ENCODE measurements around the gene DNAH1. TPM values are rescaled to one million over a fixed set of nuclear protein-coding genes. Genes with fewer than 3 reads are reported as not detected.

Gene DNAH1
- total RNA-seq, 1 experiment from 2014 or later, result 2.4 TPM

DNA sequence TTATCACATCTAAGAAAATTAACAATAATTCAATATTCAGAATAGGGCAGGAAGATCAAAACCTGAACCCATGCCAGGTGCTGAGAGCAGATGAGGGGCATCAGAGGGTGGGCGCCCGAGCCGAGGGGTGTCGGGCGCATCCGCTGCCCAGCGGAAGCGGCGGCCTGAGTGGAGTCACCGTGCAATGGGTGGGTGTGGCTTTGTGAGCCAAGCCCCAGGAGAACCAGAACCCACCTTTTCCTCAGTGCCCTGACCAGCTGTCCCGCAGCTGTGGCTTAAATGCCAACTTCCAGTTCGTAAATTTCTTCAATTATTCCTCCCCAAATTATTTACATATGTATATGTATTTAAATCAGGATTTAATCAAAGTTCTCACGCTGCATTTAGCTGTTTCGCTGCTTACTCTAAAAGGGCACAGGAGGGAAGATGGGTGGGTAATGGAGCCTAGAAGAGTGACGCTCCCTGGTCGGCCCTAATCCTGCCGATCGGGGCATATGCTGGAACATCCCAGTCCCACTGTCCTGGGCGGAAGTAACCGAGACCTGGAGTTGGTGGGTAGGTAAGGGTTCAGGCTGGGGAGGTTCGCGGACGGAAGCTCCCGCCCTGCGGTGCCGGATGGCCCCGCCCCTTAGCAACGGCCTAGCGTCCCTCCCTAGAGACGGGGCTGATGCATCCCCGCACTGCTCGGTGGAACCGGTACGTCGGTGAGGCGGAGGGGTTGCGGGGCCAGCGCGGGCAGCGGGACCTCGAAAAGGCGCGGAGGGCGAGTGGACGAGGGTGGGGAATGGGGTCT, 1.3 kb downstream of the DNAH1 start:
- POLR2A ChIA-PET, result no interaction called here

GRCh38 chr3:52318186-52318816, 2.2 kb downstream of the DNAH1 start:
- Histone ChIP-seq H3K9me3 (ENCODE audit: control insufficient read depth, insufficient read depth, low read depth, low read length) (no peaks in the 10 kb centered on the region), H3K4me3 (ENCODE audit: low read depth in 2 of 2, low read length in 2 of 2) (no peak overlapping the region), H3K36me3 (ENCODE audit: control insufficient read depth, insufficient read depth, low read length) (no peaks in the 10 kb centered on the region), H3K4me1 (ENCODE audit: control insufficient read depth, insufficient read depth, low read length) (peaks cover 11% of the 10 kb centered on the region), H3K27me3 (ENCODE audit: control insufficient read depth, insufficient read depth, low read length) (no peaks in the 10 kb centered on the region), H3K27ac (ENCODE audit: low read length) (no peak overlapping the region)
- ChIA-PET POLR2A (no interaction called here), CTCF (no interaction called here)
- intact Hi-C loops (cut with micrococcal nuclease; ENCODE audit: unreplicated experiment) (no loop called here), in situ Hi-C loops (cut with HindIII; ENCODE audit: low pct_unique_long_range_greater_than_20kb, low sequenced_read_pairs) (no loop called here)
- DNase-seq (ENCODE audit: low read depth, low spot score) (no peak), ATAC-seq (no peak)
- TF ChIP-seq, protein P1, sequence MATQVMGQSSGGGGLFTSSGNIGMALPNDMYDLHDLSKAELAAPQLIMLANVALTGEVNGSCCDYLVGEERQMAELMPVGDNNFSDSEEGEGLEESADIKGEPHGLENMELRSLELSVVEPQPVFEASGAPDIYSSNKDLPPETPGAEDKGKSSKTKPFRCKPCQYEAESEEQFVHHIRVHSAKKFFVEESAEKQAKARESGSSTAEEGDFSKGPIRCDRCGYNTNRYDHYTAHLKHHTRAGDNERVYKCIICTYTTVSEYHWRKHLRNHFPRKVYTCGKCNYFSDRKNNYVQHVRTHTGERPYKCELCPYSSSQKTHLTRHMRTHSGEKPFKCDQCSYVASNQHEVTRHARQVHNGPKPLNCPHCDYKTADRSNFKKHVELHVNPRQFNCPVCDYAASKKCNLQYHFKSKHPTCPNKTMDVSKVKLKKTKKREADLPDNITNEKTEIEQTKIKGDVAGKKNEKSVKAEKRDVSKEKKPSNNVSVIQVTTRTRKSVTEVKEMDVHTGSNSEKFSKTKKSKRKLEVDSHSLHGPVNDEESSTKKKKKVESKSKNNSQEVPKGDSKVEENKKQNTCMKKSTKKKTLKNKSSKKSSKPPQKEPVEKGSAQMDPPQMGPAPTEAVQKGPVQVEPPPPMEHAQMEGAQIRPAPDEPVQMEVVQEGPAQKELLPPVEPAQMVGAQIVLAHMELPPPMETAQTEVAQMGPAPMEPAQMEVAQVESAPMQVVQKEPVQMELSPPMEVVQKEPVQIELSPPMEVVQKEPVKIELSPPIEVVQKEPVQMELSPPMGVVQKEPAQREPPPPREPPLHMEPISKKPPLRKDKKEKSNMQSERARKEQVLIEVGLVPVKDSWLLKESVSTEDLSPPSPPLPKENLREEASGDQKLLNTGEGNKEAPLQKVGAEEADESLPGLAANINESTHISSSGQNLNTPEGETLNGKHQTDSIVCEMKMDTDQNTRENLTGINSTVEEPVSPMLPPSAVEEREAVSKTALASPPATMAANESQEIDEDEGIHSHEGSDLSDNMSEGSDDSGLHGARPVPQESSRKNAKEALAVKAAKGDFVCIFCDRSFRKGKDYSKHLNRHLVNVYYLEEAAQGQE (IDR thresholded peaks at IDR 0.05; ENCODE audit: insufficient read depth in 1 of 2, low read depth in 2 of 2, low read length in 1 of 2), result no peak
- TF ChIP-seq TCF7L2 (IDR thresholded peaks at IDR 0.05; ENCODE audit: low read depth, low read length), result no peak
- TF ChIP-seq POLR2AphosphoS5 (IDR thresholded peaks at IDR 0.05; ENCODE audit: low read depth, low read length), result no peak
- no peak for TF ChIP-seq SIN3A (IDR thresholded peaks at IDR 0.05; ENCODE audit: borderline replicate concordance, insufficient read depth, low read depth, low read length)
- TF ChIP-seq, protein P2, sequence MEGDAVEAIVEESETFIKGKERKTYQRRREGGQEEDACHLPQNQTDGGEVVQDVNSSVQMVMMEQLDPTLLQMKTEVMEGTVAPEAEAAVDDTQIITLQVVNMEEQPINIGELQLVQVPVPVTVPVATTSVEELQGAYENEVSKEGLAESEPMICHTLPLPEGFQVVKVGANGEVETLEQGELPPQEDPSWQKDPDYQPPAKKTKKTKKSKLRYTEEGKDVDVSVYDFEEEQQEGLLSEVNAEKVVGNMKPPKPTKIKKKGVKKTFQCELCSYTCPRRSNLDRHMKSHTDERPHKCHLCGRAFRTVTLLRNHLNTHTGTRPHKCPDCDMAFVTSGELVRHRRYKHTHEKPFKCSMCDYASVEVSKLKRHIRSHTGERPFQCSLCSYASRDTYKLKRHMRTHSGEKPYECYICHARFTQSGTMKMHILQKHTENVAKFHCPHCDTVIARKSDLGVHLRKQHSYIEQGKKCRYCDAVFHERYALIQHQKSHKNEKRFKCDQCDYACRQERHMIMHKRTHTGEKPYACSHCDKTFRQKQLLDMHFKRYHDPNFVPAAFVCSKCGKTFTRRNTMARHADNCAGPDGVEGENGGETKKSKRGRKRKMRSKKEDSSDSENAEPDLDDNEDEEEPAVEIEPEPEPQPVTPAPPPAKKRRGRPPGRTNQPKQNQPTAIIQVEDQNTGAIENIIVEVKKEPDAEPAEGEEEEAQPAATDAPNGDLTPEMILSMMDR (IDR thresholded peaks at IDR 0.05), result no peak
- no TSS peak for BruUV-seq (replicated peaks)

More for the DNA sequence above, 1.3 kb downstream of the DNAH1 start:
- CTCF ChIA-PET, result no interaction called here
- H3K4me1 ChIP-seq (ENCODE audit: control insufficient read depth, insufficient read depth, low read length), result peaks cover 12% of the 10 kb centered on the region
- no TSS peak for BruUV-seq (replicated peaks)
- intact Hi-C loops (cut with micrococcal nuclease; ENCODE audit: unreplicated experiment) (no loop called here), in situ Hi-C loops (cut with HindIII; ENCODE audit: low pct_unique_long_range_greater_than_20kb, low sequenced_read_pairs) (no loop called here)
- no peaks in the 10 kb centered on the region for H3K9me3 ChIP-seq (ENCODE audit: control insufficient read depth, insufficient read depth, low read depth, low read length)
- no peaks in the 10 kb centered on the region for H3K36me3 ChIP-seq (ENCODE audit: control insufficient read depth, insufficient read depth, low read length)
- DNase-seq (ENCODE audit: low read depth, low spot score) (no peak), ATAC-seq (no peak)
- TF ChIP-seq, protein P2 (IDR thresholded peaks at IDR 0.05), result no peak
- TF ChIP-seq SIN3A (IDR thresholded peaks at IDR 0.05; ENCODE audit: borderline replicate concordance, insufficient read depth, low read depth, low read length) (no peak), POLR2AphosphoS5 (IDR thresholded peaks at IDR 0.05; ENCODE audit: low read depth, low read length) (no peak), TCF7L2 (IDR thresholded peaks at IDR 0.05; ENCODE audit: low read depth, low read length) (no peak)
- TF ChIP-seq, protein P1 (IDR thresholded peaks at IDR 0.05; ENCODE audit: insufficient read depth in 1 of 2, low read depth in 2 of 2, low read length in 1 of 2), result no peak
- H3K27ac ChIP-seq (ENCODE audit: low read length), result no peak overlapping the region
- H3K4me3 ChIP-seq (ENCODE audit: low read depth in 2 of 2, low read length in 2 of 2), result no peak overlapping the region
- no peaks in the 10 kb centered on the region for H3K27me3 ChIP-seq (ENCODE audit: control insufficient read depth, insufficient read depth, low read length)

Measured in Panc1 (cell line).